Stimulated activated CD8-positive, alpha-beta memory T cell treated with anti-CD3 and anti-CD28 coated beads, Interleukin-4, amount 100 ng/mL, for 24 hours (primary cell): ENCODE results near the gene POLDIP2.

ENCODE experiments used
- DNase-seq: peaks from one replicate; pipeline ENCODE4 v3.0.0-alpha.2; 2020; ENCODE audit warnings: low read depth

POLDIP2 gene

GRCh38 chr17:28335201-28335958, 21.9 kb downstream of the POLDIP2 start, which contains the start of the genes IFT20 and TNFAIP1:
Gene IFT20 (minus strand): TSS chr17:28335472. CDS start chr17:28331985, 3,487 bp downstream.
Gene TNFAIP1 (plus strand): TSS chr17:28335761. CDS start chr17:28339522, 3,761 bp downstream.
- peak; percentile 95 for DNase-seq

- DNase-seq: no peak
Measured at GRCh38 chr17:28334666-28335200, 22.6 kb downstream of the POLDIP2 start.

- DNase-seq: no peak
Measured at GRCh38 chr17:28334171-28334570, 23.2 kb downstream of the POLDIP2 start.

- no peak for DNase-seq
Measured at GRCh38 chr17:28333083-28333746, 24.1 kb downstream of the POLDIP2 start.

- DNase-seq: no peak
Measured at GRCh38 chr17:28331891-28332420, 25.4 kb downstream of the POLDIP2 start.

GRCh38 chr17:28330671-28331070, 26.7 kb downstream of the POLDIP2 start:
- no peak for DNase-seq

GRCh38 chr17:28328325-28328724, 29.0 kb downstream of the POLDIP2 start:
- no peak for DNase-seq

- no peak for DNase-seq
Measured at GRCh38 chr17:28327709-28328108, 29.6 kb downstream of the POLDIP2 start.

- DNase-seq: no peak
Measured at GRCh38 chr17:28327031-28327607, 30.2 kb downstream of the POLDIP2 start.

GRCh38 chr17:28326114-28326513, 31.2 kb downstream of the POLDIP2 start:
- DNase-seq: no peak

GRCh38 chr17:28325211-28325610, 32.1 kb downstream of the POLDIP2 start:
- no peak for DNase-seq

GRCh38 chr17:28324781-28325180, 32.5 kb downstream of the POLDIP2 start:
- DNase-seq: no peak

- no peak for DNase-seq
Measured at GRCh38 chr17:28324267-28324745, 33.0 kb downstream of the POLDIP2 start.

- DNase-seq: no peak
Measured at GRCh38 chr17:28320215-28321061, 36.9 kb downstream of the POLDIP2 start.

GRCh38 chr17:28319598-28319935, 37.8 kb downstream of the POLDIP2 start:
- no peak for DNase-seq

- peak; percentile 91 for DNase-seq
Measured at GRCh38 chr17:28318759-28319597, 38.3 kb downstream of the POLDIP2 start, which contains the start of gene TMEM97. Gene TMEM97 (plus strand): TSS chr17:28319200. CDS start chr17:28319240, 40 bp downstream.

- DNase-seq: no peak
Measured at GRCh38 chr17:28317966-28318758, 39.2 kb downstream of the POLDIP2 start.

- DNase-seq: no peak
Measured at GRCh38 chr17:28317099-28317965, 40.0 kb downstream of the POLDIP2 start.
